AG04449 (cell line): ENCODE results near the gene CD9.

ENCODE experiments used
- CTCF ChIA-PET: fragments of 350-600 bp; formaldehyde crosslinking; extraction: SDS; loops from one replicate; lab custom pipeline; 2021; ENCODE audit warnings: antibody characterized with exemption; lab: Yijun Ruan, JAX
- POLR2A ChIA-PET: fragments of 400-600, 350-600 bp; formaldehyde crosslinking; extraction: SDS; loops from one replicate; lab custom pipeline; 2020; ENCODE audit warnings: antibody characterized with exemption, inconsistent platforms; lab: Yijun Ruan, JAX
- DNase-seq: peaks from one replicate; pipeline ENCODE4 v3.0.0-alpha.2; 2010; ENCODE audit warnings: low read depth, low spot score
- H3K4me3 ChIP-seq: 2 replicates; pipeline ENCODE4 v1.5.1; 2011; ENCODE audit warnings: low read depth, mild to moderate bottlenecking, control low read depth, low read length
- TF ChIP-seq, protein P1 (sequence below): IDR thresholded peaks from one replicate; pipeline ENCODE4 v1.5.1; 2011; ENCODE audit warnings: mild to moderate bottlenecking, moderate library complexity, low read length, control low read depth, inconsistent platforms; ENCODE audit not compliant: insufficient read depth; ENCODE audit errors: missing control alignments

The CD9 gene

DNA sequence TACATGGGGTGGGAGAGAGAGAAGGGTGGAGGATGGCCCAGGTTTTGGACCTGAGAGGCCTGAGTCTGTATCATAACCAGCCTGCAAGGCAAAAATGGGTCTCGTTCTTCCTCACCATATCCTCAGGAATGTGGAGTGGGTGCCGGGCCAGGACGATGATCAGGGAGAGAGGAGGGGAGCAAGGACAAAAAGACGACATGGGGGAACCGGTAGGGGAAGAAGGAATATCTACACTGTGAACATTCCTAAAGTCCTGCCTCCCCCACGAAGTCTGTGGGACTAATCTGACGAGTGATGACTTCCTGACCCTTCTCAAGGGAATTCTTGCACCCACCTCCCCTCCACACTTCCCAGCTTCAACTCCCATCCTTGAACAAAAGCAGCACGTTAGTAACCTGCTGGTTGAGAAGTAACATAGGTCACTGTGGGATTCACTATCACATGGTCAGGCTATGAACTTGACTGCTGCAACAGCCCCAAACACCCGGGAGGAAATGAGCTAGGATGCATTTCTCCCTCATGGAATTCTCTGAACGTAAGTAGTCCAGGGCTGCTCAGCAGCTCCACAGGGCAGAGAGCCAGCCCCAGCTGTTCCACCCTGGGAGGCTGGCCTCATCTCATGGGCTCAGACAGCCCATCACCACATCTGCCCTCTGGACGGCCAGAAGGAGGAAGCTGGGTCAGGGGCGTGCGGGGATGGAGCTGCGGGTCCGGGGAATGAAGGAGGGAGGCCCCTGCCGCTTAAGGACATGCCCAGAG, 38.9 kb upstream of the CD9 start:
- no peak overlapping the region for H3K4me3 ChIP-seq
- POLR2A ChIA-PET = no interaction called here
- DNase-seq = no peak
- CTCF ChIA-PET = interaction anchor here (0.7 to 1.8 kb wide), 5 partner anchors 32 to 172 kb away, joined by 3 to 5 read pairs (median 3); no protein-coding TSS in a partner anchor
- TF ChIP-seq, protein P1, sequence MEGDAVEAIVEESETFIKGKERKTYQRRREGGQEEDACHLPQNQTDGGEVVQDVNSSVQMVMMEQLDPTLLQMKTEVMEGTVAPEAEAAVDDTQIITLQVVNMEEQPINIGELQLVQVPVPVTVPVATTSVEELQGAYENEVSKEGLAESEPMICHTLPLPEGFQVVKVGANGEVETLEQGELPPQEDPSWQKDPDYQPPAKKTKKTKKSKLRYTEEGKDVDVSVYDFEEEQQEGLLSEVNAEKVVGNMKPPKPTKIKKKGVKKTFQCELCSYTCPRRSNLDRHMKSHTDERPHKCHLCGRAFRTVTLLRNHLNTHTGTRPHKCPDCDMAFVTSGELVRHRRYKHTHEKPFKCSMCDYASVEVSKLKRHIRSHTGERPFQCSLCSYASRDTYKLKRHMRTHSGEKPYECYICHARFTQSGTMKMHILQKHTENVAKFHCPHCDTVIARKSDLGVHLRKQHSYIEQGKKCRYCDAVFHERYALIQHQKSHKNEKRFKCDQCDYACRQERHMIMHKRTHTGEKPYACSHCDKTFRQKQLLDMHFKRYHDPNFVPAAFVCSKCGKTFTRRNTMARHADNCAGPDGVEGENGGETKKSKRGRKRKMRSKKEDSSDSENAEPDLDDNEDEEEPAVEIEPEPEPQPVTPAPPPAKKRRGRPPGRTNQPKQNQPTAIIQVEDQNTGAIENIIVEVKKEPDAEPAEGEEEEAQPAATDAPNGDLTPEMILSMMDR = no peak

DNA sequence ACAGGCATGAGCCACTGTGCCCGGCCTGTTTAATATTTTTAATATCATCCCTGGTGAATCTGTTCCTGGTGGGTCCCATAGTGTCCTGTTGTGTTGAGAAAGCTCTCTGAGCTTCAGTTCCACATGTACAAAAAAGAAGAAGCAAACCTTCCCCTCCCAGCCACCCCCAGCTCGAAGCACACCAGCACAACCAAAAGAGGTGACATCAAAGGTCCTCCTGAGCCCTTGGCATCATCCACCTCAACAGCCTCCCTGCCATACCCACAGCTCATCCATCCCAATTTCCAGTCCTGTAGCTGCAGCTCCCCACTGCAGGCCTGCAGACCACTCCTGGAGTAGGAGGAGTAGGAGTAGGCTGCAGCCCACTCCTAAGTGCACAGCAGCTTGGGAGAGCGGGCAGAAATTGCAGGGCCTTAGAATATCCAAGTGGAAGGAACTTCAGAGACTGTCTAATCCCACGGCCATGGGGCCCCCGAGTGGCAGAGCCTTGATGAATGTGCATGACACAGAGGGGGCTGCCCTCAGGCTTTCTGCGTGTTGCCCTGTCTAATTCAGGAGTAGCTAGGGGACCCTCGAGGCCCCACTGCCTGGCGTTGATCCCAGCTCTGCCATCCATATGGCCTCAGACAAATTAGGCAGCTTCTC, 36.7 kb upstream of the CD9 start:
- no peak overlapping the region for H3K4me3 ChIP-seq
- no peak for DNase-seq
- POLR2A ChIA-PET = no interaction called here
- TF ChIP-seq, protein P1 = no peak
- CTCF ChIA-PET = interaction anchor here (0.5 to 1.7 kb wide), 5 partner anchors 15 to 116 kb away, joined by 3 to 5 read pairs (median 3); no protein-coding TSS in a partner anchor

DNA sequence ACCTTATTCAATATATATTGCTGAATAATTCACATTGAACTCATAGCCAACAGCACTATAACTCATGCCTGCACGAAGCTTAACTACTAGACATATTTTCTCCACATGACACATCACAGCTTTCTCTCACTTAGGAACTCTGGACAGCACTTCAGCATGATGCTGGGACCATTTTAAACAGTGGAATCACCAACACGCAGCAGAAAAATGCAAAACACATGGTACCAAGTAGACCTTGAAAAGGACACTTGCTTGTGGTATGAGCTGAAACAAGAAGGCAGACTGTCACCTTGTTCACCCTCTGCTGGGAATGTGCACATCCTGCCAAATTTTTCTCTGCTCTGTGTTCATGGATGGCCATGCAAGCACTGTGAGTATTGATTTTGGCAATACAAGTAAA, 34.8 kb upstream of the CD9 start:
- ChIA-PET CTCF (interaction anchor here (1.1 to 1.4 kb wide), 3 partner anchors 30 to 102 kb away, joined by 3 to 5 read pairs (median 3); no protein-coding TSS in a partner anchor), POLR2A (no interaction called here)
- TF ChIP-seq, protein P1 = no peak

DNA sequence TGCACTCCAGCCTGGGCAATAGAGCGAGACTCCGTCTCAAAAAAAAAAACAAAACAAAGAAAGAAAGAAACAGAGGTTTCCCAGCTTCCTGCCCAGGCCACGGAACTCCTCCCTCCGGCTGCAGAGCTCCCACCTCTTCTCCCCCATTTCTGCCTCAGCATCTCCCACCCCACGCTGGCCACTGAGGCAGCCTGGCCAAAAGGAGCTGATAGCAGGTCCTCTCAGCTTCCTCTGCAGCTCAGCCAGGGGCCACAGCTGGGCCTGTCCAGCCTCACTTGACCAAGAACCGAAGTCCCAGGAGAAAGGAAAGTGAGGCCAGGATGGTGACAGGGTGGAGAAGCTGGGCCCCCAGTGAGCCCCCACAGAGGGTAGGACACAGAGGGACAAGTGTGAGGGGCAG, 33.4 kb upstream of the CD9 start:
- POLR2A ChIA-PET = interaction anchor here (1.0 to 1.4 kb wide), 2 partner anchors 74 to 82 kb away, joined by 3 to 4 read pairs; no protein-coding TSS in a partner anchor
- no peak overlapping the region for H3K4me3 ChIP-seq
- DNase-seq = no peak
- TF ChIP-seq, protein P1 = no peak
- CTCF ChIA-PET = interaction anchor here (4.0 kb wide), 1 partner anchor 29 kb away, joined by 23 read pairs; no protein-coding TSS in a partner anchor

More for the DNA sequence above, 34.8 kb upstream of the CD9 start:
- DNase-seq = no peak
- no peak overlapping the region for H3K4me3 ChIP-seq

DNA sequence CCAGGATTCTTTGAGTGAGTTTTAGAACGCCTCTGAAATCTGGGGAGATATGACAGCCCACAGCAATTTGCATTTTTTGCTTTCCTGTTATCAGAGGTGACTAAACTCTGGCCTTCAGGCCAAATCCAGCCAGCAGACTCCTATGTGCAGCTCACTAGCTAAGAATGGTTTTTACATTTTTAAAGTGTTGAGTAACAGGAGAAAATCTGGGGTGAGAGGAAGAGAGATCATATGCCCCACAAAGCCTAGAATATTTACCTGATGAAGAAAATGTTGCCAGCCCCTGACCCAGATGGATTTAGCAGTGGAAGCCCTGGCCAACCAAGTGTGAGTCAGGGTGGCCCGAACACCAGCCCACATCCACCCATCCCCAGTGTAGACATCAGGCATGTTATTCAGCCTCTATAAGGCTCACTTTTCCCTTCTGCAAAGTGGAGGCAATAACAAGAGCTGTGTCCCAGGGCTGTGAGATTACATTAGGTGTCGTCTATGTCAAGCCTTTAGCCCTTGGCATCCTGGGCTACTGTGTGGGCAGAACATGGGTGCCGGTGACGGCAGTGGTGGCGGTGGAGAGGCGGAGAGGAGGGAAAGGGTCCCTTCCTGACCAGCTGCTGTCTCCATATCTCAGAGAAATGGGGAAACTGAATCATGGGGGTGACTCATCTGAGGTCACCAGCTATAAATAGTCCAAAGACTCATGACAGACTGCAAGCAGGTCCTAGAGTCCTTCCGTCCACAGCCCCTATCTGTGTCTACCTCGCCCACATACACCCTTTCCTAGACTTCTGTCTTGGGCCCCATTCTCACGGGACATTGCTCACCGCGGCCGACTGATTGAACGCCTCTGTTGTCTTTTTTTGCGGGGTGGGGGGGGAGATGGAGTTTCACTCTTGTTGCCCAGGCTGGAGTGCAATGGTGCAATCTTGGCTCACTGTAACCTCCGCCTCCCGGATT, 32.6 kb upstream of the CD9 start:
- TF ChIP-seq, protein P1 = no peak
- H3K4me3 ChIP-seq = no peak overlapping the region
- DNase-seq = peak; percentile 71
- ChIA-PET POLR2A (interaction anchor here (0.8 to 1.4 kb wide), 4 partner anchors 14 to 83 kb away, joined by 3 to 4 read pairs (median 4); no protein-coding TSS in a partner anchor), CTCF (interaction anchor here (0.8 to 4.0 kb wide), 2 partner anchors 28 to 83 kb away, joined by 3 to 23 read pairs; no protein-coding TSS in a partner anchor)
